Endothelial cell of umbilical vein (primary cell): ENCODE results near the gene MAPT. TPM values are rescaled to one million over a fixed set of nuclear protein-coding genes. Genes with fewer than 3 reads are reported as not detected.
A peak's percentile ranks its signal among the peaks of the same experiment; 100 is the strongest.

Experiments used
- BruUV-seq: library from RNA; stranded (reverse); fragments of 400-500 nt; replicated peaks from 2 replicates; lab custom pipeline; 2021; lab: Mats Ljungman, UMichigan
- CTCF ChIA-PET: fragments of 300-600, 350-600 bp; sonication (Branson Sonifier 250); formaldehyde crosslinking; loops from one replicate; lab custom pipeline; 2021; ENCODE audit warnings: antibody characterized with exemption, inconsistent platforms; lab: Charles Lee
- POLR2A ChIA-PET: fragments of 300-600, 350-600 bp; sonication (Branson Sonifier 250); formaldehyde crosslinking; loops from one replicate; lab custom pipeline; 2021; ENCODE audit warnings: antibody characterized with exemption, inconsistent platforms; lab: Charles Lee
- DNase-seq: peaks from one replicate; pipeline ENCODE4 v3.0.0-alpha.2; 2011; ENCODE audit warnings: low read depth, low spot score
- FAIRE-seq: peaks from 2 replicates; lab custom pipeline; 2011; peaks lifted over from hg19 to GRCh38; lab: Jason Lieb, UNC
- H2AFZ ChIP-seq: 2 replicates; pipeline ENCODE4 v1.6.0; 2012; ENCODE audit warnings: low read depth, low read length, control low read depth, inconsistent platforms
- H3K27ac ChIP-seq: 2 replicates; pipeline ENCODE4 v1.5.1; 2011; ENCODE audit warnings: low read depth, mild to moderate bottlenecking, control low read depth, low read length, moderate library complexity; ENCODE audit not compliant: insufficient read depth
- H3K27me3 ChIP-seq, 2 experiments: 2 replicates each; pipeline versions ENCODE4 v1.6.0 to v1.6.1; 2011; ENCODE audit warnings: low read length in 2 of 2, mixed read lengths in 1 of 2; ENCODE audit not compliant: control insufficient read depth in 2 of 2, insufficient read depth in 2 of 2
- H3K36me3 ChIP-seq, 2 experiments: 2 replicates in 1 of 2; 3 replicates in 1 of 2; pipeline ENCODE4 v1.5.1; 2011; ENCODE audit warnings: low read length in 2 of 2, mild to moderate bottlenecking in 1 of 2, moderate library complexity in 1 of 2; ENCODE audit not compliant: control insufficient read depth in 2 of 2, insufficient read depth in 2 of 2; ENCODE audit errors: extremely low read depth in 1 of 2
- H3K4me1 ChIP-seq: 3 replicates; pipeline ENCODE4 v1.5.1; 2011; ENCODE audit warnings: mild to moderate bottlenecking, low read length; ENCODE audit not compliant: control insufficient read depth, insufficient read depth; ENCODE audit errors: extremely low read depth
- H3K4me2 ChIP-seq: 2 replicates; pipeline ENCODE4 v1.6.1; 2011; ENCODE audit warnings: low read length, control low read depth, mixed read lengths; ENCODE audit not compliant: insufficient read depth
- H3K4me3 ChIP-seq, 3 experiments: fragments of 200-600 bp in 1 of 3; sonication (generic), shearing (Covaris generic) in 1 of 3; replicated peaks in 1 of 3; 2 replicates each; pipeline ENCODE4 v1.5.1; 2011 to 2016; ENCODE audit warnings: control low read depth in 3 of 3, low read length in 3 of 3, mild to moderate bottlenecking in 2 of 3, inconsistent platforms in 1 of 3, low read depth in 1 of 3, moderate library complexity in 1 of 3; ENCODE audit not compliant: insufficient read depth in 1 of 3
- H3K79me2 ChIP-seq: 2 replicates; pipeline ENCODE4 v1.6.0; 2012; ENCODE audit warnings: low read length, inconsistent platforms; ENCODE audit not compliant: control insufficient read depth, insufficient read depth
- H3K9ac ChIP-seq: replicated peaks from 2 replicates; pipeline ENCODE3; 2011; ENCODE audit warnings: low read length, control low read depth; ENCODE audit not compliant: insufficient read depth; ENCODE audit errors: extremely low read depth
- H3K9me1 ChIP-seq: replicated peaks from 3 replicates; pipeline ENCODE4 v1.6.0; 2011; ENCODE audit warnings: mild to moderate bottlenecking, low read length; ENCODE audit not compliant: control insufficient read depth, insufficient read depth; ENCODE audit errors: extremely low read depth
- H3K9me3 ChIP-seq: replicated peaks from 2 replicates; pipeline ENCODE4 v1.5.1; 2012; ENCODE audit warnings: low read length, inconsistent platforms; ENCODE audit not compliant: control insufficient read depth, insufficient read depth
- H4K20me1 ChIP-seq: replicated peaks from 2 replicates; pipeline ENCODE3; 2011; ENCODE audit warnings: mild to moderate bottlenecking, low read length; ENCODE audit not compliant: control insufficient read depth, insufficient read depth; ENCODE audit errors: extremely low read depth
- EZH2 ChIP-seq: IDR thresholded peaks from 2 replicates; pipeline ENCODE4 v1.6.1; 2012; ENCODE audit warnings: borderline replicate concordance, low read depth, mild to moderate bottlenecking, moderate library complexity, low read length, inconsistent platforms; ENCODE audit not compliant: severe bottlenecking
- GATA2 ChIP-seq: IDR thresholded peaks from 2 replicates; pipeline ENCODE4 v1.7.0; 2011; ENCODE audit warnings: low read depth, mild to moderate bottlenecking, moderate library complexity, mixed read lengths, low read length; ENCODE audit not compliant: insufficient read length, insufficient read depth
- JUN ChIP-seq: IDR thresholded peaks from 2 replicates; pipeline ENCODE4 v1.6.1; 2011; ENCODE audit warnings: borderline replicate concordance, low read depth; ENCODE audit not compliant: insufficient read length, insufficient read depth
- POLR2A ChIP-seq: IDR thresholded peaks from 2 replicates; pipeline ENCODE4 v1.6.1; 2012; ENCODE audit warnings: low read depth, mild to moderate bottlenecking, control low read depth, low read length
- dilution Hi-C: fragments of 300-500 bp; cut with MboI; formaldehyde crosslinking; loops from one replicate; pipeline ENCODE4 v1.15.0; 2019; ENCODE audit warnings: low sequenced_read_pairs; ENCODE audit not compliant: extremely low pct_ligation_motif_present
- intact Hi-C: fragments of 100-400 bp; cut with micrococcal nuclease; formaldehyde crosslinking; loops from one replicate; pipeline ENCODE4 v1.10.0; 2022
- polyA plus RNA-seq, 4 experiments: library from polyadenylated mRNA; depleted of rRNA in 3 of 4; stranded (reverse) in 3 of 4; unstranded in 1 of 4; fragments of >200 nt; gene quantifications; 2 replicates each; pipeline versions ENCODE4 v1.2.1 to v1.2.3, GENCODE V29; 2011 to 2012; ENCODE audit warnings: missing spikeins in 1 of 4
- total RNA-seq: library from RNA; stranded (reverse); gene quantifications from 2 replicates; pipeline ENCODE4 v1.2.3, GENCODE V29; 2021
- TF ChIP-seq, protein P1 (sequence below), 2 donors: IDR thresholded peaks; 1 replicate in 1 of 2; 2 replicates in 1 of 2; pipeline ENCODE4 v1.5.1; 2011; ENCODE audit warnings: low read length in 2 of 2, mild to moderate bottlenecking in 2 of 2, moderate library complexity in 2 of 2, control low read depth in 1 of 2, inconsistent platforms in 1 of 2, low read depth in 1 of 2; ENCODE audit not compliant: insufficient read depth in 1 of 2; ENCODE audit errors: extremely low read depth in 1 of 2
- TF ChIP-seq, protein P2 (sequence below): IDR thresholded peaks from 2 replicates; pipeline ENCODE4 v1.6.1; 2011; ENCODE audit not compliant: insufficient read depth, insufficient read length

The MAPT gene
- total and polyA plus RNA-seq, 2 donors (not counting 3 experiments of a cell fraction or from before 2014, with no cell fraction given), result 0.04 to 0.51 TPM

DNA sequence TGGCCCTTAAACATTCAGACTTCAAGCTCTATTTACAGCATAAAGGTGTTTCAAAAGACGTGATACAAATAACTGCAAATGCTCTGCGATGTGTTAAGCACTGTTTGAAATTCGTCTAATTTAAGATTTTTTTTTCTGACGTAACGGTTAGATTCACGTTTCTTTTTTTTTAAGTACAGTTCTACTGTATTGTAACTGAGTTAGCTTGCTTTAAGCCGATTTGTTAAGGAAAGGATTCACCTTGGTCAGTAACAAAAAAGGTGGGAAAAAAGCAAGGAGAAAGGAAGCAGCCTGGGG, 681 bp upstream of the MAPT start:
- H3K27me3 ChIP-seq, result peaks cover 28 to 43% of the 10 kb centered on the region in 2 experiments
- H4K20me1 ChIP-seq, result no peaks in the 10 kb centered on the region
- no peaks in the 10 kb centered on the region for H3K36me3 ChIP-seq
- DNase-seq (no peak), FAIRE-seq (no peak)
- H3K9me1 ChIP-seq, result no peaks in the 10 kb centered on the region
- H3K79me2 ChIP-seq, result no peaks in the 10 kb centered on the region
- ChIA-PET CTCF (interaction anchor here (0.8 to 1.5 kb wide), 4 partner anchors 9 to 253 kb away, joined by 3 to 5 read pairs (median 3); no protein-coding TSS in a partner anchor), POLR2A (no interaction called here)
- dilution Hi-C loops (no loop called here), intact Hi-C loops (no loop called here)
- H3K9ac ChIP-seq, result peak overlapping the region; percentile 3
- H3K27ac ChIP-seq, result no peak overlapping the region
- TF ChIP-seq EZH2 (no peak), POLR2A (no peak), JUN (no peak)
- peaks cover 9% of the 10 kb centered on the region for H3K4me1 ChIP-seq
- no peaks in the 10 kb centered on the region for H3K9me3 ChIP-seq
- peak overlapping the region; percentile 47 for H3K4me2 ChIP-seq
- BruUV-seq, result TSS peak; percentile 31
- peak overlapping the region in 2 of 3 experiments; percentile 13 to 36 for H3K4me3 ChIP-seq
- H2AFZ ChIP-seq, result peak overlapping the region; percentile 80

DNA sequence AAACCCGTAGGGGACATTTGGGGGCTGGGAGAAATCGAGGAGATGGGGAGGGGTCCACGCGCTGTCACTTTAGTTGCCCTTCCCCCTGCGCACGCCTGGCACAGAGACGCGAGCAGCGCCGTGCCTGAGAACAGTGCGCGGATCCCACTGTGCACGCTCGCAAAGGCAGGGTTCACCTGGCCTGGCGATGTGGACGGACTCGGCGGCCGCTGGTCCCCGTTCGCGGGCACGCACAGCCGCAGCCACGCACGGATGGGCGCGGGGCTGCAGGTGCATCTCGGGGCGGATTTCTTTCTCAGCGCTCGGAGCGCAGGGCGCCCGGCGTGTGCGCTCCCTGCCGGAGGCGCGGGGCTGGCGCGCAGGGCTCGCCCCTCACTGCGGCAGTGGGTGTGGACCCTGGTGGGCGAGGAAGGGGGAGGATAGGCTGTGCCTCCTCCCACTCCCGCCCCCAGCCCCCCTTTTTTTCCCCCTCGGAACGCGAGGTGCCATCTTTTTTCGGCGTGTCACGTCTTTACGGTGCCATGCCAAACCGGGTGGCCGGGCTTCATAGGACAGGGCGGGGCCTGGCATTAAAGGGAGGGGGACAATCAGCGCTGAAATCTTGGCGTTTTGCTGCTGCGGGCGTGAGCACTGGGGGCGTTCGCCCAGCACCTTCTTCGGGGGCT, 1.1 kb downstream of the MAPT start:
- peak; percentile 14 for DNase-seq
- Histone ChIP-seq H4K20me1 (no peaks in the 10 kb centered on the region), H3K4me3 (peak overlapping the region in 1 of 3 experiments; percentile 52), H3K4me2 (no peak overlapping the region), H3K9me3 (no peaks in the 10 kb centered on the region), H3K9me1 (no peaks in the 10 kb centered on the region), H3K36me3 (no peaks in the 10 kb centered on the region), H3K79me2 (no peaks in the 10 kb centered on the region), H3K27ac (no peak overlapping the region), H2AFZ (no peak overlapping the region), H3K27me3 (peaks cover 37 to 55% of the 10 kb centered on the region in 2 experiments), H3K9ac (no peak overlapping the region), H3K4me1 (peaks cover 9% of the 10 kb centered on the region)
- ChIA-PET POLR2A (no interaction called here), CTCF (no interaction called here)
- BruUV-seq, result no TSS peak
- no peak for FAIRE-seq
- intact Hi-C loops (no loop called here), dilution Hi-C loops (no loop called here)
- TF ChIP-seq EZH2 (peak; percentile 83), GATA2 (no peak), JUN (no peak)
- TF ChIP-seq, protein P1, sequence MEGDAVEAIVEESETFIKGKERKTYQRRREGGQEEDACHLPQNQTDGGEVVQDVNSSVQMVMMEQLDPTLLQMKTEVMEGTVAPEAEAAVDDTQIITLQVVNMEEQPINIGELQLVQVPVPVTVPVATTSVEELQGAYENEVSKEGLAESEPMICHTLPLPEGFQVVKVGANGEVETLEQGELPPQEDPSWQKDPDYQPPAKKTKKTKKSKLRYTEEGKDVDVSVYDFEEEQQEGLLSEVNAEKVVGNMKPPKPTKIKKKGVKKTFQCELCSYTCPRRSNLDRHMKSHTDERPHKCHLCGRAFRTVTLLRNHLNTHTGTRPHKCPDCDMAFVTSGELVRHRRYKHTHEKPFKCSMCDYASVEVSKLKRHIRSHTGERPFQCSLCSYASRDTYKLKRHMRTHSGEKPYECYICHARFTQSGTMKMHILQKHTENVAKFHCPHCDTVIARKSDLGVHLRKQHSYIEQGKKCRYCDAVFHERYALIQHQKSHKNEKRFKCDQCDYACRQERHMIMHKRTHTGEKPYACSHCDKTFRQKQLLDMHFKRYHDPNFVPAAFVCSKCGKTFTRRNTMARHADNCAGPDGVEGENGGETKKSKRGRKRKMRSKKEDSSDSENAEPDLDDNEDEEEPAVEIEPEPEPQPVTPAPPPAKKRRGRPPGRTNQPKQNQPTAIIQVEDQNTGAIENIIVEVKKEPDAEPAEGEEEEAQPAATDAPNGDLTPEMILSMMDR (IDR thresholded peaks at IDR 0.05; ENCODE audit: extremely low read depth in 1 of 2, insufficient read depth in 1 of 2, low read depth in 1 of 2, low read length in 2 of 2), result no peak
- TF ChIP-seq, protein P2, sequence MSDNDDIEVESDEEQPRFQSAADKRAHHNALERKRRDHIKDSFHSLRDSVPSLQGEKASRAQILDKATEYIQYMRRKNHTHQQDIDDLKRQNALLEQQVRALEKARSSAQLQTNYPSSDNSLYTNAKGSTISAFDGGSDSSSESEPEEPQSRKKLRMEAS, result no peak
